ENCODE results near the gene DOCK10.

DOCK10 gene

GRCh38 chr2:225042800-225043167 lies 516 bp upstream of the DOCK10 start:
- Histone ChIP-seq H3K4me2 (peak overlapping the region; percentile 92), H3K4me3 (peak overlapping the region; percentile 88), H3K27me3 (peaks cover 16% of the 10 kb centered on the region), H3K9ac (peak overlapping the region; percentile 79; the same call in 1 of the 2 replicates), H4K20me1 (peaks cover 24% of the 10 kb centered on the region), H3K36me3 (no peaks in the 10 kb centered on the region), H3K9me3 (no peaks in the 10 kb centered on the region), H3K4me1 (peaks cover 16% of the 10 kb centered on the region), H3K27ac (no peak overlapping the region)
- no peak for TF ChIP-seq Cebpa-rat (IDR thresholded peaks at IDR 0.05)

GRCh38 chr2:225041207-225041850 lies 939 bp downstream of the DOCK10 start:
- H3K36me3 ChIP-seq, result 0 out of 2 replicates have a peak, but pooled peaks cover 4% of the 10 kb centered on the region
- peak overlapping the region; percentile 92 for H3K4me2 ChIP-seq
- no peaks in the 10 kb centered on the region for H3K9me3 ChIP-seq
- H3K4me3 ChIP-seq, result peak overlapping the region; percentile 88
- peaks cover 25% of the 10 kb centered on the region for H4K20me1 ChIP-seq
- peaks cover 16% of the 10 kb centered on the region for H3K27me3 ChIP-seq
- H3K9ac ChIP-seq, result peak overlapping the region; percentile 79
- peaks cover 16% of the 10 kb centered on the region for H3K4me1 ChIP-seq
- no peak for TF ChIP-seq Cebpa-rat (IDR thresholded peaks at IDR 0.05)
- peak overlapping the region; percentile 73 for H3K27ac ChIP-seq

GRCh38 chr2:225040856-225041206 lies 1.4 kb downstream of the DOCK10 start:
- peaks cover 16% of the 10 kb centered on the region for H3K4me1 ChIP-seq
- H4K20me1 ChIP-seq, result peaks cover 25% of the 10 kb centered on the region
- peaks cover 5% of the 10 kb centered on the region; the same call in 1 of the 2 replicates for H3K36me3 ChIP-seq
- H3K4me2 ChIP-seq, result peak overlapping the region; percentile 92
- peaks cover 16% of the 10 kb centered on the region for H3K27me3 ChIP-seq
- H3K27ac ChIP-seq, result peak overlapping the region; percentile 73
- H3K4me3 ChIP-seq, result peak overlapping the region; percentile 88
- H3K9me3 ChIP-seq, result no peaks in the 10 kb centered on the region
- peak overlapping the region; percentile 79 for H3K9ac ChIP-seq
- TF ChIP-seq Cebpa-rat (IDR thresholded peaks at IDR 0.05), result no peak

GRCh38 chr2:225040142-225040541 lies 2.1 kb downstream of the DOCK10 start:
- H3K9me3 ChIP-seq, result no peaks in the 10 kb centered on the region
- no peak for TF ChIP-seq Cebpa-rat (IDR thresholded peaks at IDR 0.05)
- no peak overlapping the region for H3K27ac ChIP-seq
- no peak overlapping the region for H3K9ac ChIP-seq
- peaks cover 16% of the 10 kb centered on the region for H3K27me3 ChIP-seq
- peaks cover 25% of the 10 kb centered on the region for H4K20me1 ChIP-seq
- H3K4me2 ChIP-seq, result peak overlapping the region; percentile 92
- no peak overlapping the region; the same call in 1 of the 2 replicates for H3K4me3 ChIP-seq
- peaks cover 9% of the 10 kb centered on the region for H3K36me3 ChIP-seq
- peaks cover 16% of the 10 kb centered on the region for H3K4me1 ChIP-seq

- Histone ChIP-seq H3K9ac (no peak overlapping the region), H3K4me1 (peaks cover 16% of the 10 kb centered on the region), H3K4me2 (no peak overlapping the region), H3K4me3 (no peak overlapping the region), H4K20me1 (peaks cover 25% of the 10 kb centered on the region), H3K36me3 (peaks cover 29% of the 10 kb centered on the region), H3K27ac (no peak overlapping the region), H3K27me3 (peaks cover 5% of the 10 kb centered on the region; the same call in 1 of the 2 replicates), H3K9me3 (no peaks in the 10 kb centered on the region; the same call in none of the 2 replicates)
- TF ChIP-seq Cebpa-rat (IDR thresholded peaks at IDR 0.05), result no peak
These were observed 4.1 kb downstream of the DOCK10 start for GRCh38 chr2:225038231-225038523.

- Histone ChIP-seq H3K9ac (no peak overlapping the region), H3K4me2 (no peak overlapping the region), H3K4me1 (peaks cover 16% of the 10 kb centered on the region), H3K36me3 (peaks cover 30% of the 10 kb centered on the region), H3K9me3 (no peaks in the 10 kb centered on the region; the same call in none of the 2 replicates), H3K27ac (no peak overlapping the region), H3K27me3 (no peaks in the 10 kb centered on the region), H3K4me3 (no peak overlapping the region), H4K20me1 (peaks cover 25% of the 10 kb centered on the region)
- no peak for TF ChIP-seq Cebpa-rat (IDR thresholded peaks at IDR 0.05)
These were observed 4.6 kb downstream of the DOCK10 start for GRCh38 chr2:225037415-225038230.

- no peak overlapping the region for H3K4me2 ChIP-seq
These were observed 5.8 kb downstream of the DOCK10 start for GRCh38 chr2:225036431-225036830.

GRCh38 chr2:225033440-225034318 lies 8.6 kb downstream of the DOCK10 start:
- no peak overlapping the region for H3K4me3 ChIP-seq
- H3K27ac ChIP-seq, result no peak overlapping the region
- no peak overlapping the region for H3K4me2 ChIP-seq
- H4K20me1 ChIP-seq, result peaks cover 10% of the 10 kb centered on the region
- H3K9ac ChIP-seq, result no peak overlapping the region
- H3K36me3 ChIP-seq, result peaks cover 30% of the 10 kb centered on the region
- H3K4me1 ChIP-seq, result peaks cover 3% of the 10 kb centered on the region
- TF ChIP-seq Cebpa-rat (IDR thresholded peaks at IDR 0.05), result no peak
- no peaks in the 10 kb centered on the region for H3K27me3 ChIP-seq
- no peaks in the 10 kb centered on the region; the same call in none of the 2 replicates for H3K9me3 ChIP-seq

More at GRCh38 chr2:225036431-225036830, 5.8 kb downstream of the DOCK10 start:
- no peak overlapping the region for H3K4me3 ChIP-seq
- no peak overlapping the region for H3K27ac ChIP-seq
- H3K27me3 ChIP-seq, result no peaks in the 10 kb centered on the region
- peaks cover 25% of the 10 kb centered on the region for H4K20me1 ChIP-seq
- no peaks in the 10 kb centered on the region; the same call in none of the 2 replicates for H3K9me3 ChIP-seq
- H3K4me1 ChIP-seq, result peaks cover 16% of the 10 kb centered on the region
- no peak overlapping the region for H3K9ac ChIP-seq
- H3K36me3 ChIP-seq, result peaks cover 30% of the 10 kb centered on the region
- no peak for TF ChIP-seq Cebpa-rat (IDR thresholded peaks at IDR 0.05)

GRCh38 chr2:225032246-225032645 lies 10.0 kb downstream of the DOCK10 start:
- Histone ChIP-seq H3K4me2 (no peak overlapping the region), H3K9ac (no peak overlapping the region), H3K36me3 (peaks cover 30% of the 10 kb centered on the region), H3K27ac (no peak overlapping the region), H3K4me3 (no peak overlapping the region), H3K4me1 (peaks cover 17% of the 10 kb centered on the region), H4K20me1 (no peaks in the 10 kb centered on the region; the same call in none of the 2 replicates), H3K9me3 (no peaks in the 10 kb centered on the region; the same call in none of the 2 replicates), H3K27me3 (no peaks in the 10 kb centered on the region)
- TF ChIP-seq Cebpa-rat (IDR thresholded peaks at IDR 0.05), result no peak
